Activated effector memory CD4-positive, alpha-beta T cell treated with anti-CD3 and anti-CD28 coated beads, Interleukin-2, amount 50 U/mL, for 16 hours (primary cell): ENCODE results near the gene CAMSAP1.

Experiments
- DNase-seq: peaks from one replicate; pipeline ENCODE4 v3.0.0-alpha.2; 2020

CAMSAP1 gene

DNA sequence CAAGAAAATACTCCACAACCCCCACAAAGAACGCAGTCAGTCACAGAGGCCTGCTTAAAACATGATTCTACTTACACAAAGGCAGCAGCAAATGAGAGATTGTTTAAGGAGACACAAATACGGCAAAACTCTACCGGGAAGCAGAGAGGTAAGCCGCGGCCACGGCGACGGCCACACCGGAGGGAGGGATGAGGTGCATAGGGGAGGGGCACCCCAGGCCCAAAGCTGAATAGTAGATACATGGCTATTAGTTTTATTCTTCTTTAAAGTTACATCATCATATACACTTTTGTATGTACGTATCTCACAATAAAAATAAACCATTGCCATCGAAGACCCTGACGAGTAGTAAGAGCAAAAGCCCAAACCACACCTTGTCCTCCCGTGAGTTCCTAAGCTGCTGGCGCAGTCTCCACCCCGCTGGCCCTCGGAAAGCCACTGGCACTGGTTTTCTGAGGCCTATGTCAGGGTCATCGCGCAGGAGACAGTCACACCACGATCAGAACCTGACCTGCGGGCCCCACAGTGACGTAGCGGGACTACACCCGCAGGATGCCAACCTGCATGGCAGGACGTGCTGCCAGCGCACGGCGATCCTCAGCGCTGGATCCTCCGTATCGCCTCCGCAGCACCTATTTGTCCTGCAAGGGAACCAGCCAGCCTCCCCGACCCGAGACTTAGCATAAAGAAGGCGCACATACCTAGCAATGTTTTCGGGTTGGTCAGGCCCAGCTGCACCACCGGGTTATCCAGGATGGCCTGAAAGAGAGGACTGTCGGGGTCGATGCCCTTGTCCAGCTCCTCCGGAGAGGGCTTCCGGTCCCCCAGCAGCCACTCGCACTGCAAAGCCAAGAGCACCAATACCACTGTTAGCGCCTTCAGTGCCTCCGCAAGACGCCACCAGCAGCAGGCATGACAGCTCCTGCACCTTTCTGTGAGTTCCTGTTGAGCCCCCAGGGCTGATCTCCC, 30.5 kb upstream of the CAMSAP1 start:
- no peak for DNase-seq

DNA sequence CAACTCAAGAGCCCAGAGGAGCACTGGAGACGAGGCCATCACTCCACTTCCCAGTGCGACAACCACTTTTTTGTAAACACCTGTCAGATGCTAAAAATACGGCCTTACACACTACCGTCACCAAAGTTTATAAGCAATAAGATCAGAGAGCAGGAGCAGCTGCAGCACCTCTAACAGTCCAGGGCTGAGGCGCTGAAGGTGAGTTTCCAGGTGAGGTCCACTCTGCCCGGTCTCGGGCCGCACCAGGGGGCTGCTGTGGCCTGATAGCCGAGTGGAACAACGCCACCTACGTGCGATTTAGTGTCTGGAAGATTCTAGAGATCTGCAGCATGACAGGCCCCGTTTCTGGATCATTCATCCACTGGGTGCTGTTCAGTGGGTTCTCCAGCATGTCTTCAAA, 25.8 kb upstream of the CAMSAP1 start:
- DNase-seq: no peak

DNA sequence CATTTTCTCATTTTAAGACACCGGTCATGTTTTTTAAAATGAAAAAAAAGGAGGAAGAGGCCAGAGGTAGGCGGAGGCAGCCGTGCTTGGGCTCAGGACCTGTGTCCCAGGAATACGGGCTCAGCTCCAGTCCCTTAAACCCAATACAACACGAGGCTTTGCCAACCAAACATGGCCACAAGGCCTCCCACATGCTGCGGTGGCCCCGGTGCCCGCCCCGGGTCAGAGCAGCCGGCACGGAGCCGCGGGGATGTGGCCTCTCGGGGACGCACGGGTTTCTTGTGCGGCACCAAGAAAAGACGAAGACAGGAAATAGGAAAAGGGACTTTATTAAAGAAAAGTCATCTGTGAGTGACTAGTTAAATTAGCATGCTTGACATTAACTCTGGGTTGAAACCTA, 25.3 kb upstream of the CAMSAP1 start:
- no peak for DNase-seq

DNA sequence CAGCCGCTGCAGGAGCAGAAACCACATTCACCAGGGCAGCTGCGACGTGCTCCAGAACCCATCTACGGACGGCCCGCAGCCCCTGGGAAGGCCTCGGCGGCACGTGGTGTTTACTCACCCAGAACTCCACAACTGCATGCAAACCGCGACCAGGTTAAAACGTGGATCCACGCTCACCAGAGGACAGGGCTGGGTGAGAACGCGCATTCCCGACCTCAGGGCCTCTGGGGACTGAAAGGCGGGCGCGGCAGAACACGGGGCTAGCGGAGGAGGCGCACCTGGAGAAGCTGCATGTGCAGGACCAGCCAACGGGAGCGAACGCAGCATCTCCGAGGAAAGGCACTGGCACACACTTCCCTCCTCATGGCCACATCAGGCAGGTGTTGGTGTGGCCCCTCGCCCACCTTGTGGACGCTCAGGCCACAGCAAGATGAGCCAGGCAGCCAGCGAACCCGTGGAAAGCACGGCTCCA, 24.0 kb upstream of the CAMSAP1 start:
- no peak for DNase-seq

DNA sequence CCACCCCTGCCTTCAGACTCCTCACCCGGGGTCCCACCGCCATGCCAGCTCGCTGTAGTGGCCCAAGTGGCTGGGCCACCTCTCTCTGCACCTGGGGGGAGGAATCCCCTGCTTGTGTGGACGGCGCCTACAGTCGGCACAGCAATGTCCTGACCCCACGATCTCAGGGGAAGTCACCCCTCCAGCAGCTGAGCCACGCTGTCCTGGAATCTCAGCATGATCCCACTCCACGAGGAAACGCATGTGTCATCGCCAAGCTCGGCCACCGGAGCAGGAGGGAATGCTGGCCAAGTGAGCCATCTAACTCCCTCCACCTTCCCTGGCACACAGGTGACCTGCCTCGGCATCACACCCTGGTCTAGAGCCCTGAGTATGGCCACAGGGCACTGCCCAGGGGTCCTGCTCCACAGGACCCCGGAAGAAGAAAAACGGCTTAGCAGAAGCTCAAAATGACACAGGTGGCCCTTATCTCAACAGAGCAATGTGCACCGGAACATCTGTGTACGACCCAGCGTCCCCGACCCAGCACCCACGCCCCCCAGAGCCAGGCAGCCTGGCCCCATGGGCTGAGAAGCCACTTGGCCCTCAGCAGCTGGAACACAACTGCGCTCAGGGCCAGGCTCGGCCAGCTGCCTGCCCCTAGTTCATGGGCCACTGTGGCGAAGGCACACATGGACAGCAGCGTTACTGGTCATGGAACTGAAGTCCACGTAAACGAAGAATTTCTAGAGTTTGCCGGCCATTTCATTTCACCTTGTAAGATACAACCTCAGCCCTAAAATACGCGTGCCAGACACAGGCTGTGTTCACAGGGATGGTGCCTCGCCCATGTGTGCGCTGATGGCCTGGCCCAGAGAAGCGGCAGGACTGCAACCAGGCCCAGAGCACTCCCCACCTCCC, 23.4 kb upstream of the CAMSAP1 start:
- DNase-seq: no peak

DNA sequence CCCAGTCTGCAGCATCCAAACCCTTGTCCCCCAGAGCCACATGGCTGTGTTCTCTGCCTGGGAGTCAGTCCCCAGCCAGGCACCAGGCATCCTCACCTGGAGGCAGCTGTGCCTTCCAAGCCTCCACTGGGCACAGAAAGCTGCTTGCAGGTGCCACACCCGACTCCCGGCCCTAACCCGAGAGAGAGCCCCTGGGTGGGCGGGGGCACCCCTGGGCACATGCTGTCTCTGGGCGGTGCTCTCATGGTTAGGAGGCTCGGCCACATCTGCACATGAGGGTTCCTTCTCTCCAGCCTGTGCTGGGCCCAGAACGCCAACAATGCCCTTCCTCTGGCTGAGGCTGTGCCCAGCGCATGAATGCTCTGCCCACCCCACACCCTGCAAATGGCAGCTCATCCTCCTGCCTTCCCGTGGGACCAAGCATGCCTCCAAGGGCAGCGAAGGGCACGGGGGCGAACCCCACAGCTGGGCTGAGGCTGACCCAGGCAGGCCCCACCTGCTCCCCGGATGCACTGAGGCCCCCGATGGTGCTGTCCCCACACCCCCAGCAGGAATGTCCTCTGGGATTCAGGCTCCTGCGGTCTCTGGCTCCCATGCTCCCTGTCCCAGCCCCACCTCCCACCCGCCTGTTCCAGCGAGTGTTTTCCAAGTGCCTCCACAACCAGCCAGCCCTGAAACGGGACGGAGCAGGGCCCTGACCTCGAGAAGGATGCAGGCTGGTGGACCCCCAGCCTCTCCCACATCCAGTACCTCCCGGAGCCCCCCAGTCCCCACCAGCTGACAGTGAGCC, 22.5 kb upstream of the CAMSAP1 start:
- no peak for DNase-seq

DNA sequence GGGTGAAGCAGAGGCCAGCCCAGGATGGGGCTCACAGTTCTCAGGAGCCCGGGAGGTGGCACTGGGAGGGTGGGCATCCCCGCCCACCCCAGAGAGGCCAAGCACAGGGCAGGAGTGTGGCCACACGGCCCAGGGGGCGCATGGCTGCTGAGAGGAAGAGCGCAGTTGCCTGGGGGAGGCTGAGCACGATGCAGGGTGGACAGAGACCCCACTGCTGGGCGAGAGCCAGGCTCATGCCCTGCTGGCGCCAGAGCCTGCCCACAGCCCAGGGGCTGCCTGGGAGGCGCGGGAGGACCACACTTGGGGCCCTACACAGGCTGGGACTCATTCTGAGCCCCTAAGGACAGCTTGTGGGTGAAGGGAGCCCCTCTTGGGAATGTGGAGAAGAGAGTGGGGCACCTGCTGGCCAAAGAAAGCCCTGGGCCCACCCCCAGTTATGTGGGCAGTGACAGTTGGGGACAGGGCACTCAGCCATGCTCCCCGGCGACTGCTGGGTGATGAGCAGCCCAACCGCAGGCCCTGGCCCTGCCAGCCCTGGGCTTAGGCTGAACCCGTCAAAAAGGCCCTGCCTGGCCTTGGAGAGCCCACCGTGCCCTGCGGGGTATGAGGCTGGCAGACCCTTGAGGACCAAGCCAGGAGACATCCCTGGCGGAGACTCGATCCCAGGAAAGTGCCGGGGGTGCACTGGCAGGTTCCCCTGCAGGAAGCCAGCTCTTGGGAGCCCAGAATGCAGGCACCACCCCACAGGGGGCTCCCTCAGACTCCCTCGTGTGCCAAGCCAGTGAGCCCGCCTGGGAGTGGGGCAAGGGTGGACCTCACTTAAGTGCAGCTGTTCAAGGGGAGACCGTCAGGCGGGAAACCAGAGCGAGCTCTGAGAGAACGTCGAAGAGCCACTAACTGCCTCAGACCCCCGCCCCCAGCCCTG, 21.6 kb upstream of the CAMSAP1 start:
- DNase-seq: no peak

DNA sequence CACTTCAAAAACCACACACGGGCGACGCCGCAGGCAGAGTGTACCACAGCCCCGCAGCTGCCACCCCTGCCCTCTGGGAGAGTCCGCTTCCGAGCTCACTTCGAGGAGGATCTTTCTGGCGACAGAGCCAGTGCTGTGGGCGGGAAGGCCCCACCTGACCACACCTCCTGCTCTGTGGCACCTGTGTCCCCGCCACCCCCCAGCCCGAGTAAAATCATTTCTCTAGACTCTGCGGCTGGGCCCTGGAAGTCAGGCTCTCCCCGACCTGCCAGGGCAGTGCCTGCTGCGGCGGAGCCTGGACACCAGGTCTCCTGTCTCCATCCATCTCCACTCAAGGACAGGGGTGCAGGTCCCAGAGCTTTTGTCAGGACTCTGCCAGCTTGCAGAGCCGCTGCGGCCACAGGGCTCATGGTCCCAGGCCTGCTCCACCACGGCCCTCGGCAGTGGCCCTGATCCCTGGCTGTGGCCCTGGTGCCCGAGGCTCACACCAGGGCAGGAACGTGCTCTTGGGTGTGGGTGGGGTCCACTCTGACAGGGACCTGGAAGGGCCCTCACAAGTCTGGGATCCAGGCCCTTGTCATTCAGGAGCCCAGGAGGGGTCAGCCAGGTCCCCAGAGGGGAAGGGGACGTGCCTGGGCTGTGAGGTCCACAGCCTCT, 20.9 kb upstream of the CAMSAP1 start:
- no peak for DNase-seq

DNA sequence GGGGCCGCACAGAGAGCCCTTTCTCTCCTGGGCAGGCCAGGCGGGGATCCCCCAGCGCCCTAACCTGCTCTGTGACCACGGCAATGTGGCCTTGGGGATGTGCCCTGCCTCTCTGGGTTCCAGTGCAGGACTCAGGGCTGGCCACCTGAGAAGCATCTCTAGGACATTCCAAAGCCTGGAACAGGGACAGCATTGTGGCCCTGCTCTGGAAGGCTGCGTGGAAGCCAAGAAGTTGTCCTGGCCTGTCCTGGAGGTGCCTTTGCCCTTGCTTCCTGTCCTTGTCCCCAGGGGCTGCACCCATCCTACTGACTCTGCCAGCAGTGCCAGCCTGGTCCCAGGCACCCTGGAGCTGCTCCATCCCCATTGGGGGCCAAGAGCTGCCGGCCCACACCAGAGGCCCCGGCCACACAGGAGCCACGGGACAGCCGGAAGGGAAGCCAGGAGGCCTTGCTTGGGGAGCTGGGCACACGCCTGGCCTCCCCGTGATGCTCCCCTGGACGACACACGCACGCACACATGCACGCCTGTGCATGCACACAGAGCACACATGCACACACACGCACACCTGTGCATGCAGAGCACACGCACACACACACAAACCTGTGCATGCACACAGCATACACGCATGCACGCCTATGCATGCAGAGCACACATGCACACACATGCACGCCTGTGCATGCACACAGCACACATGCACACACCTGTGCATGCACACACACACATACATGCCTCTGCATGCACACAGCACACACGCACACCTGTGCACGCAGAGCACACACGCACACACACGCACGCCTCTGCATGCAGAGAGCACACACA, 20.1 kb upstream of the CAMSAP1 start:
- DNase-seq: no peak

DNA sequence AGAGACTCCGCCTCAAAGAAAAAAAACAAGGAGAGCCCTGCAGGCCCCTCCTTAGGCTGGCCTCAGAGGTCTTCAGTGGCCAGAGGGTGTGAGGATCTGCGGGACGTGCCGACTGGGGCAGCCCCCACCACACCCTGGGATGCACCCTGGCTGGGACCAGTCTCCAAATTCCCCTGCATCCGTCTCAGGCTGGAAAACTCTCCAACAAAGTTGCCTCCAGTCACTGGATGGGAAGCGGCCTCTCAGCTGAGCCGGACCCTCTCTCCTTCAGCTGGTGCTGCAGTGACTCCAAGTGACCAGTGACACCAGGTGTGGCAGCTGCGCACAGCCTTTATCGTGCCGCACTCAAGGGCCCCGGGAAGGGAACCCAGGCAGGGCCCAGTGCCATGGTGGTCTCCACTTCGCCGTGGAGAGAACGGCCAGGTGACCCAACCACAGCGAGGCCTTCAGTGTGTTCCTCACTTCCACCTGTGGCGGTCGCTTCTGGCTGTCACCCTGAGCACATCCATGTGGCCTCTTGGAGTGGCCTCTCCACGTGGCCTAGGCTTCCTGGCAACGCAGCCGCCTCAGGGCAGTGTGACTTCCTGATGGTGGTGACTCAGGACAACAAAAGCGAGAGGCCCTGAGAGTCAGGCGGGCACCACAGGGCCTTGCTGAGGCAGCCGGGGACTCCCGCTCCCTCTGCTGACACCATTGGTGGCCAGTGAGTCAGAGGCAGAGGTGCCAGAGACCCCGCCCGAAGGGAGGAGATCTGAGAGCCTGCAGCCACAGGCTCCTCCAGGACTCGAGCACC, 19.3 kb upstream of the CAMSAP1 start:
- peak; percentile 88 for DNase-seq

DNA sequence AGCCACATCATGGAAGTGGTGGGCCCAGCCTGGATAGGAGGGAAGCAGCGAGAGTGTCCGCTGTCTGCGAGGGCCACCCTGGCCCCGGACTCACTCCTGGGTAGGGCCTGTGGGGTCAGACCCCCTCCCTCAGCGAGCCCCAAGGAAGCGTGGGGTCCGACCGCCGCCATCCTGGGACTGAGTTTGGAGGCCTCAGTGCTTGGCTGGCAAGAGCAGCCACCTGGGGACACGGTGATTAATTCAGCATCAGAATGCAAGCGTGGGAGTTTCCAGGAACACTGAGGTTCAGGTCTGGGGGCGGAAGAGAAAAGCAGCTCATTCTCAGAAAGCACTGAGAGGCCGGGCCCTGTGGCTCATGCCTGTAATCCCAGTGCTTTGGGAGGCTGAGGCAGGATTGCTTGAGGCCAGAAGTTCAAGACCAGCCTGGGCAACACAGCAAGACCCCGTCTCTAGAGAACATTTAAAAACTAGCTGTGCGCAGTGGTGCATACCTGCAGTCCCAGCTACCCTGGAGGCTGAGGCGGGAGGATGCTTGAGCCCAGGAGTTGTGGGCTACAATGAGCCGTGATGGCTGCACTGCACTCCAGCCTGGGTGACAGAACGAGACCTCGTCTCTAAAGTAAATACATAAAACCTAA, 18.3 kb upstream of the CAMSAP1 start:
- peak; percentile 87 for DNase-seq

DNA sequence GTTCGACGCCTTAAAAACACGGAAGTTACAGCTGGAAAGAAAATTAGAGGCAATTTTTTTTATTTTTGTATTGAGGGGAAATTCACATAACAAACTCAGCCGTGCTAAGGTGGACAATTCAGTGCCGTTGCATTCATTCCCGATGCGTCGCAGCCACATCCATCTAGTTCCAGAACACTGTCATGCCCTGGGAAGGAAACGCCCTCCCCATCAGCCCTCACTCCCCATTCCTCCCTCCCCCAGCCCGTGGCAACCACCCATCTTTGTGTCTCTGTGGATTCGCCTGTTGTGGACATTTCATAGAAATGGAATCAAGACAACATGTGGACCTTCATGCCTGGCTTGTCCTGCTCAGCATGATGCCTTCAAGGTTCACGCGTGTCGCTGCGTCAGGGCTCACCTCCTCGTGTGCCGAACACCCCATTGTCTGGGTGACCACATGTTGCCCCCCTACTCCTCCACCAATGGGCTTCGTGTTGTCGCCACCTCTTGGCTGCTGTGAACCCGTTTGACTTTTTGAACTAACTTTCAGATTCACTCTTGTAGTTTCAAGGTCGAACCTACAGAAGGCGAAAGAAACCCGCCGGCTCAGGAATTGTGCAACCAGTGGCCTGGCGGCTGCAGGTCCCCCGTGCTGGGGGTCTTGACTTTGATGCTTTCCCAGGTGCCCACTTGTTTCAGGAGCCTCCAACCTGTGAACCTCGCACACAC, 17.4 kb upstream of the CAMSAP1 start:
- DNase-seq: no peak

DNA sequence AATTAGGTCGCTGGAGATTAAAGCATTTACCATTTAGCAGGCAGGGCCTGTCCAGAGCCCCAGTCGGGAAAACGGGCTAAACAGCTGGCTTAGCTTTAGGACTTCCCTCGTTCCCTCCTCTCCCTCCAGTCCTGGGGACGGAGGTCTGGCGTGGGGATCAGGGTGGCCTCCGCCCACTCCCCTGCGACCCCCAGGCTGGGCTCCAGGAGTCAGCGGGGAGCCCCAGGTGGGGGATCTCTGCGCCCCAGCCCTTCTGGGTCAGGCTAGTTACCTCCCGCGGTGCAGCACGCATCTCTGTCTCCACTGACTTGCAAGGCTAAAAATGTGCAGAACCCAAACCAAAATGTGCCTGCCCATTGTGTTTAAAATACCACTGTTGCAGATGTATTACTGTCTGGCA, 16.2 kb upstream of the CAMSAP1 start:
- DNase-seq: no peak

DNA sequence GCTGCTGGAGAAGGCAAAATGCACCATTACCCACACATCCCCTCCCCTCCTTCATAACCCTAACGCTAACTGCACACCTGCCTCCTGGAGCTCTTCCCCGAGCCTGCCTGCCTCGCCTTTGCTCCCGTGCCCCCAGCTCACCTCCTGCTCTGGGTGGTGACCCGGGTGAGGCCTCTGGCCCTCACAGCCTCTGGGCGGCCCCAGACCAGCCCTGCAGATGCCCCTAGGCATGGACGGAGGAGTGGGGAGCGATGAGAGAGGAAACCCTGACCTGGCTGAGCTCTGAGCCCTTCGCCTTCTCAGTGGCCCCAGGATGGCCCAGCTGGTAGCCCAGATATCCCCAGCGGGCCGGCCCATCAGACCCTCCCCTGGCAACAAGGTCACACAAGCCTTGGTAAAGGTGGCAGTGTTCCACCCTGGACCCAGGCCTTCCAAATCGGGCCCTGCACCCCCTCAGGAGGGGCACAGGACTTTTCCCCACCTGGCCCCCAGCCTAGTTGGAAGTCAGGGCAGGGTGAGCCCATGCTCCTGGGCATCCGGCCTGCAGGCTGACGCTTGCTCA, 14.5 kb upstream of the CAMSAP1 start:
- no peak for DNase-seq

DNA sequence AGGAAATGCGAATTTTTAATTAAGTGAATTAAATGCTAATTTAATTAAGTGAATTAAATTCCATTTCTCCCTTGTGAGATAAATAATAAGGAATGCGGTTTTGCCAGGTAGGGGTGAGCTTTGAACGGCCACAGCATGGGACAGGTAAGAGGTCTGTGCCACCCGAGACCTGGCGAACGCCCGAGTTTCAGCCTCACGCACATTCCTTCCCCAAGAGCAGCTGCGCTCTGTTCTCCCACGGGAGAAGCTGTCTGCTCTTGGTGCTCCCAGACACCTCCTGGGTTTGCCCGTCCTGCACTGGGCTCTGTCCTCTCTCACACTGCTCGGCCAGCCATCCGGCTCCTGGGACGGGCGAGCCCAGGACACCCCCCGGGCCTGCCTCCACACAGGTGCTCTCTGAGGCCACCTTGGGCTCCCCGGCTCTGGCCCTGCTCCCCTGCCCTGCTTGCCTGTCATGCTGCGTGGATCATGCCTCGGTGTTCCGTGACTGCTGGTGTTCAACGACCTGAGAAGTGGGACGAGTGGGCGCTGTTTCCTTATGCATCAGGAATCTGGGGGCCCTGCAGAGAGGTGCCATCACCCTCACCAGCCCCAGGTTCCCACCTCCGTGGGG, 13.7 kb upstream of the CAMSAP1 start:
- peak; percentile 44 for DNase-seq

DNA sequence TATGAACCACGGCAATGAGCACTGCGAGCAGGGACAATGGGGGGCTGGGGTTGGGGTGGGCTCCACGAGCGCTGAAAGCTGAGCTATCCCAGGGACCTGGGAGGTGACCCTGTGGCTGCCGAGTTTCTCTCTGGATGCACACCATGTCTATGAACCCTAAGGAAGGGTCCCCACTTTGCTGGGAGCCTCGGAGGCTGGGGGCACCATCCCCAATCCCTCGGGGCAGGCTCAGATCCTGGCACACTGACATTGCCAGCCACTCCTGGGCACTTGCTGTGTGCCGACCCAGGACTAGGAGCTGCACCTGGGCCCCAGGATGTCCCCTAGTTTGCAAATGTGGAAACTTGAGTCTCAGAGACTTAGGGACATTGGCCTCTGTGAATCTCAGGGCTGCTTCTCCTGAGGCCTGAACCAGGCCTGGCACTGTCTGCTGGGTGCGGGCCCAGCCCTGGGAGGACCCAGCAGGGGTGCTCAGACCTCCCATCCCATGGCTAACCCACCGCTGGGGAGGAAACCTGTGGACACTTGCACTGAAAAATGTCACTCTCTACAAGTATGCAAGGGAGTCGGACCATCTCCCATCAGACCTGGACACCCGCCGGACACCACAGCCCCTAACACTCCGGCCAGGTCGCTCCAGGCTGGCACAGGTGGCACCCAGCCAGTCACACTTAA, 13.0 kb upstream of the CAMSAP1 start:
- DNase-seq: peak; percentile 57
